Mucosa of stomach (tissue), 1 donor: ENCODE data around the gene LRRC73.

ENCODE experiments used
- H3K27me3 ChIP-seq: one replicate; pipeline ENCODE4 v1.7.0; 2013; ENCODE audit warnings: mild to moderate bottlenecking, low read length; ENCODE audit not compliant: control insufficient read depth, insufficient read depth
- H3K36me3 ChIP-seq: one replicate; pipeline ENCODE4 v1.7.0; 2013; ENCODE audit warnings: low read length; ENCODE audit not compliant: control insufficient read depth, insufficient read depth
- H3K4me1 ChIP-seq: one replicate; pipeline ENCODE4 v1.7.0; 2013; ENCODE audit warnings: mild to moderate bottlenecking, low read length; ENCODE audit not compliant: control insufficient read depth, insufficient read depth
- H3K4me3 ChIP-seq: one replicate; pipeline ENCODE4 v1.7.0; 2013; ENCODE audit warnings: low read length
- H3K9ac ChIP-seq: one replicate; pipeline ENCODE4 v1.7.0; 2013; ENCODE audit warnings: mild to moderate bottlenecking, low read length, moderate library complexity
- H3K9me3 ChIP-seq: one replicate; pipeline ENCODE4 v1.7.0; 2013; ENCODE audit warnings: mild to moderate bottlenecking, low read length, moderate library complexity; ENCODE audit not compliant: control insufficient read depth
- donor health status: Pancreatic carcinoma.

Gene LRRC73

GRCh38 chr6:43497129-43497396, 13.1 kb downstream of the LRRC73 start:
- Histone ChIP-seq H3K4me3 (no peak overlapping the region), H3K9ac (no peak overlapping the region), H3K36me3 (peaks cover 34% of the 10 kb centered on the region), H3K4me1 (peaks cover 45% of the 10 kb centered on the region), H3K9me3 (no peaks in the 10 kb centered on the region), H3K27me3 (no peaks in the 10 kb centered on the region)

GRCh38 chr6:43496370-43497128, 13.6 kb downstream of the LRRC73 start:
- Histone ChIP-seq H3K9ac (peak overlapping the region; percentile 22), H3K36me3 (peaks cover 33% of the 10 kb centered on the region), H3K4me1 (peaks cover 48% of the 10 kb centered on the region), H3K27me3 (no peaks in the 10 kb centered on the region), H3K9me3 (no peaks in the 10 kb centered on the region), H3K4me3 (no peak overlapping the region)

DNA sequence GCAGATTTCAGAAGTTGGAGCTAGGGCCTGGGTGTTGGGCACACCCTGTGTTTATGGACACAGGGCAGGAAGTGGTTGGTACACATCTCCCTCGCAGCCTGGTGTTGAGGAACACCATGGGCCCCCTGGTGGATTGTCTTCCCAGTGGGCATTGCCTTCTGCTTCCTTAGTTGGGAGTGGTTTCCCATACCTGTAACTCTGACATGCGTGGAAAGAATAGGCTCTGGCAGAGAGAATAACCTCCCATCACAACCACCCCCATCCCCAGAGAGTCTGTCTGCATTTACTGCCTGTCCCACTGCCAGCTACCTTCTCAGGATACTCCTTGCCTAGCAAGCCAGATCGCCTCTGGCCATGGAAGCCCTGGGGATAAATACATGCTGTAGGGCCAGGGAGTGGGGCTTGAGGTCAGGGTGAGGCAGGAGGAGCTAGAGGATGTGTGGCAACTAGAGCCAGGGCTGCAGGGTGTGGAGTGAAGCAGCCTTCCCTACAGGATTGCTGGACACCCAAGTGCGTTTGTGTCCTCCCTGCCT, 14.7 kb downstream of the LRRC73 start:
- no peaks in the 10 kb centered on the region for H3K27me3 ChIP-seq
- no peak overlapping the region for H3K4me3 ChIP-seq
- H3K9ac ChIP-seq, result no peak overlapping the region
- H3K36me3 ChIP-seq, result peaks cover 24% of the 10 kb centered on the region
- H3K9me3 ChIP-seq, result no peaks in the 10 kb centered on the region
- peaks cover 48% of the 10 kb centered on the region for H3K4me1 ChIP-seq

- no peaks in the 10 kb centered on the region for H3K27me3 ChIP-seq
- H3K4me3 ChIP-seq, result no peak overlapping the region
- H3K9ac ChIP-seq, result no peak overlapping the region
- no peaks in the 10 kb centered on the region for H3K9me3 ChIP-seq
- H3K4me1 ChIP-seq, result peaks cover 48% of the 10 kb centered on the region
- peaks cover 17% of the 10 kb centered on the region for H3K36me3 ChIP-seq
Observed at GRCh38 chr6:43494766-43495165, 15.4 kb downstream of the LRRC73 start.

- Histone ChIP-seq H3K27me3 (no peaks in the 10 kb centered on the region), H3K36me3 (peaks cover 12% of the 10 kb centered on the region), H3K9ac (no peak overlapping the region), H3K4me1 (peaks cover 48% of the 10 kb centered on the region), H3K4me3 (no peak overlapping the region), H3K9me3 (no peaks in the 10 kb centered on the region)
Observed at GRCh38 chr6:43494321-43494720, 15.8 kb downstream of the LRRC73 start.

- Histone ChIP-seq H3K9ac (no peak overlapping the region), H3K36me3 (peaks cover 9% of the 10 kb centered on the region), H3K4me3 (no peak overlapping the region), H3K4me1 (peaks cover 48% of the 10 kb centered on the region), H3K9me3 (no peaks in the 10 kb centered on the region), H3K27me3 (no peaks in the 10 kb centered on the region)
Observed at GRCh38 chr6:43493833-43494232, 16.3 kb downstream of the LRRC73 start.

GRCh38 chr6:43493230-43493629, 16.9 kb downstream of the LRRC73 start:
- Histone ChIP-seq H3K9ac (no peak overlapping the region), H3K27me3 (no peaks in the 10 kb centered on the region), H3K36me3 (peaks cover 9% of the 10 kb centered on the region), H3K4me3 (no peak overlapping the region), H3K4me1 (peaks cover 48% of the 10 kb centered on the region), H3K9me3 (no peaks in the 10 kb centered on the region)

GRCh38 chr6:43492673-43493072, 17.5 kb downstream of the LRRC73 start:
- H3K9ac ChIP-seq, result no peak overlapping the region
- no peaks in the 10 kb centered on the region for H3K9me3 ChIP-seq
- no peaks in the 10 kb centered on the region for H3K27me3 ChIP-seq
- H3K4me1 ChIP-seq, result peaks cover 48% of the 10 kb centered on the region
- no peak overlapping the region for H3K4me3 ChIP-seq
- H3K36me3 ChIP-seq, result peaks cover 4% of the 10 kb centered on the region

- Histone ChIP-seq H3K9me3 (no peaks in the 10 kb centered on the region), H3K4me1 (peaks cover 48% of the 10 kb centered on the region), H3K27me3 (no peaks in the 10 kb centered on the region), H3K9ac (no peak overlapping the region), H3K4me3 (no peak overlapping the region), H3K36me3 (no peaks in the 10 kb centered on the region)
Observed at GRCh38 chr6:43491750-43492661, 18.1 kb downstream of the LRRC73 start.

DNA sequence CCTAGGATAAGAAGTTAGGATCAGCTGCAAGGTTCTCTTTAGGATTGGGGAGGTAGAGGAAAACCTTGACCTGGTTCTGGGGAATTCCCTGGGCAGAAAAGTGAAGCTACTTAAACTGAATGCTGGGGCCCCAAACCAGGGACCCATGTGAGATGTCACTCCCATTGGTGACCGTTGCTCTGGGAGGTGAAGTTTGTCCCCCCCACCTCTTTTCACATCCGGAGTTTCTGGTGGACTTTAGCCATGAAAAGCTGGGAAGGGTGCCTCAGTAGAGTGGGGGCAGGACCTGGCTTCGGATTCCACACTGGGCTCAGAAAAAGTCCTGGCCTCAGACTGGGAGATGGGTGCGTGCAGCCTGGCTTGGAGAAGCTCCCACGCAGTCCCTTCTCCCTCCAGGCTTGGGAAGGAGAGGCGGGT, 19.6 kb downstream of the LRRC73 start:
- H3K36me3 ChIP-seq, result no peaks in the 10 kb centered on the region
- no peak overlapping the region for H3K9ac ChIP-seq
- H3K9me3 ChIP-seq, result no peaks in the 10 kb centered on the region
- H3K4me1 ChIP-seq, result peaks cover 38% of the 10 kb centered on the region
- no peaks in the 10 kb centered on the region for H3K27me3 ChIP-seq
- H3K4me3 ChIP-seq, result no peak overlapping the region

DNA sequence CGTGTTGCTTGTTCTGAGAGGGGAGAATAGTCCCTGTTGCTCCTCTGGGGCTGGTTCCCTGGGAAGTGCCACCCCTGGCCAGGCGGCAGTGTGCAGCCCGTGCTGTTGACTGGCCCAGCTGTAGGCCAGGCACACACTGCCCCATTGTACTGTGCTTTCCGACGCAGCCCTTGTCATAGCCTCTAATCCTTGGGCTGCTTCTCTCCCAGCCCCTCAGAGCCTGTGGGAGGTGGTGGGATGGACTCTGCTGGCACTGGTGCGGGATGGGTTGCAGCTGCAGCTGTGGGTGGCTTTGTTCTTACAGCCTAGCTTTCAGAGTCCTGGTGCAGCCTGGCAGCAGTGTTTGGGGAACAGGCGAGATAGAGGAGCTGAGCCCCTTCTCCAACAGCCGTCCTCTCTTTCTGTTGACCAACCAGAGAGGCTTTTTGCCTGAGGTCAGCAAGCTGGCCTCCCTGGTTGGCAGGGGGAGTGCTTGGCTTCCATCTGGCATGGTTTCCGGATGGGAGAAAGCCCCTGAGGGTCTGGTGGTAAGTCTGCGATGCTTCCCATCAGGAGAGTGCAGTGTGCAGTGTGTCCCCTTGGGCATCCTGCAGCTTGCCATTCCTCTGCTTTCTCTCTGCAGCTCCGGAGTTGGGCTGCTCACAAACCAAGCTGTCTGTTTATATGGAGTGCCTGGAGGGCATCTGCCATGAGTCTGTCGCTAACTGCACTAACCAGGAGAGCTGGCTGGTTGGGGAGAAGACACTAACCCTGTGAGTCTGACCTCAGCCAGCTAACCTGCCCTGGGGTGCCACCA, 20.7 kb downstream of the LRRC73 start:
- H3K9ac ChIP-seq, result no peak overlapping the region
- H3K4me1 ChIP-seq, result peaks cover 27% of the 10 kb centered on the region

More for the DNA sequence above, 20.7 kb downstream of the LRRC73 start:
- H3K9me3 ChIP-seq, result no peaks in the 10 kb centered on the region
- no peaks in the 10 kb centered on the region for H3K27me3 ChIP-seq
- H3K4me3 ChIP-seq, result no peak overlapping the region
- no peaks in the 10 kb centered on the region for H3K36me3 ChIP-seq
